ENCODE measurements around the gene IGBP1.
"Not testable (repeated sequence)": the region's sequence is repeated elsewhere in the genome, so short reads cannot be mapped to it uniquely, and the experiment has no call there.

The IGBP1 gene

DNA sequence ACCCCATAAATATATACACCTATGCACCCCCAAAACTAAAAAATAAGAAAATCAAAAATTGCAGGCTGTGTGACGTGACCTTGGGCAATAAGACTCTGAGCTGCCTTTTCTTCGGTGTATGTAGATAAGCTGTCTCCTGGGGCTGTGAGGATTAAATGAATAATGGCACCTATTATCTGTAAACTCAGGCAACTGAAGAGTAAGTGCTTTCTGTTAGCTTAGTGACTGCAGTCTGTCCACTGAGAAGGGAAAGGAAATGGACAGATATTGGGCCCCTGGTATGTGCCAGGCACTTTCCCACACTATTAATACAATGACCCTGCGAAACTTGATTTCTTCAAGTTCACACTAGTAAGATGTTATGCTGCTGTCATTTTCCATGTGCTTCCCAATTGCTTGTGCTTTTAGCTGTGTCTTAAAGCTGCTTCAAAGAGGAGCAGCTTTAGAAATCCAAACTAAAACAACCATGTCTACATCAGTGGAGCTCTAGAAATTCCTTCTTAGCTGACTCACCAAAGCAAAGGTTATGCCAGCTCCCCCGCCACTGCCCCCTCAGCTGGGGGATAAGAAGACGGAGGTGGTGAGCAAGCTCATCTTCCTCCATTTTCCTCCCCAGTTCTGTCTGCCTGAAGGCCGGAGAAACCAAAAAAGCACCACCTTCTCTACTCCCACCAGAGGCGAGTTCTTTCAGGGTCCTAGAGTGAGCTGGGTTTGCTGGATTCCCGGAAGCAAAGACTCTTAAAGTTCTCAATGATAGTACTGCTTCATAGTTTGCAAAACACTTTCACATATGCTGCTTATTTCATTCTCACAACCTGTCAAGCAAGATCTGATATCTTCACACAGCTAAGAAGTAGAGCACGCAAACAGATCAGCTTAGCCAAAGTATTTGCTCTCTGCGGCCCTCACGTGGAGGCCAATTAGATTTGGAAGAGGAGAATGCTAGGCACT lies 35.3 kb downstream of the IGBP1 start:
- DNase-seq = no peak

DNA sequence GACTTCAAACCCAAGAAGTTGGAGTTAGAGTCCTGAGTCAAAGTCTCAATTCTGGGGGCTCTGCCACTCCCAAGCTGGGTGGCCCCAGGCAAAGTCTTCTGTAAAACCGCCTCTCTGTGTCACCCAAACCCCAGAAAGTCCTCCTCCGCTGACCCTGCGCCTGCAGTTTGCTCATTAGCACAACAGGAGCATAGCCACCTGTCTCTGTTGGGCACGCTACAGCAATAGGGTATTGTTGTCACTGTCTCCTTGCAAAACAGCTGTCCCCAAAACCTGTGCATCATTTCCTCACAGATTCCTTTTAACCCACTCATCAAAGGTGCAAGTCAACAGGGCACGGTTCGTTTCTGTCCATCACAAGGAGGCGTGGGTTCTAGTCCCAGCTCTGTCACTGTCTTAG lies 36.0 kb downstream of the IGBP1 start:
- no peak for DNase-seq

DNA sequence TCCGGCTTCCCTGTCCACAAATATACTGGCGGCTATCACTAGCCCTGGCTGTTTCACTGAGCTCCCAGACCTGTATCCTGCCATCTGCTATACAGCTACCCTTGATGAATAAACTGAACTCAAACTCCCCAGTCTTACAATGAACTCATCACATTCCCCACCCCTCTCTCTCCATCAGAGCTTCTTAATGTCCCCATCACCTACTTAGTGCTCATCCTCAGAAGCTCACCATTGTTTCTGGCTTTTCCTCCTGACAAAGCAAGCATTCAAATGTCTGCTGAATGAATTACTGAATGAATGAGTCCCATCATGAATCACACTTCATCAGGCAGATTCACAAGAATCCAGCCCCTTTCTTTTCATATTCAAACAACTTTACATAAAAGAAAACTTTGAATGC lies 38.4 kb downstream of the IGBP1 start:
- no peak for DNase-seq

DNA sequence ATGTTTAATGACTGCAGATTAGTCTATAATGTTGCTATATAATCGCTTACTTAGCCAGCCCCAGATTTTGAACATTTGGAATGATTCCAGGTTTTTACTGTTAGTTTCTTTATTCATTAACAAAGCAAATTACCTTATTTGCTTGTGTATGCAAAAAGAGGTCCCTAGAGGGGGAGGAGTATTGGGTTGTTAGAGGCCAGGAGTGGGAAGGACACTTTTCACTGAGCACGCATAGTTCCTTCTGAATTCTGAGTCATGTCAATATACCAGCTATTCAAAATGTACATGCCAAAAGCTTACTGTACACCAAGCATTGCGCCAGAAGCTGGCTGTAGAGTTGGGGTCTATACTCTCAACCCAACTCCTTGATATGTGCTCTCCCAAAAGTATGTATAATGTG lies 39.0 kb downstream of the IGBP1 start:
- DNase-seq = no peak

DNA sequence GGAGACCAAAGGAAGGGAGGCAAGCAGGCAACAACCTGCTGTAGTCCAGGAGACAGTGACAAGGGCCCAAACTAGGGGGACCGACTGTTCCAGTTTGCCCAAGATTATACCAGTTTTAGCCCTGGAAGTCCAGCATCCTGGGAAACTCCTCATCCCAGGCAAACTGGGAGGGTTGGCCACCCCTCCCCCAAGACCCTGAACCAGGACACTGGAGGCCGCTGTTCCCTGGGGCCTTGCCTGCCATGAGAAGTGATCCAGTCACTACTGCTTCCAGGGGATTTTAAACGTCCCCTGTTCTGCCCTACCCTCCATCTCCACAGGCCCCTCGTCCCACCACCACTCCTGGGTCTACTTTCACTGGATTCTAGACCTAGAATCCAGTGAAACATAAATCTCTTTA lies 39.7 kb downstream of the IGBP1 start:
- DNase-seq = no peak

DNA sequence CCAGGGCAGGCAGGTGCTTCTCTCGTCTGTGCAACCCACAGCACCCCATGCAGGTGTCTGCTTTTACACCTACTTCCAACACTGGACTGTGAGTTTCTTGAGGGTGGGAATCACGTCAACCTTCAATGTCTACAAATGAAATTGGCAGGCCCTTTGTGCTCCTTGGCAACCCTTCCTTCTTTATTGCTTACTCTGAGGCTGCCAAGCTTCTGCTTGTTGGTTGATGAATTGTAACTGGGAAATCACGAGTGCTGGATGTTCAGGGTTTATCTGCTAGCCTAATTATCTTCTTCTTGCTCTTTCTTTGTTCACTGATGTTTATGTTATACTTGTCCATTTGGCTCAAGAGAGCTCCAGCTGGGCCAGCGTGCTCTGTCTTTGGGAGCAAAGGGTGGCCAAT lies 41.5 kb downstream of the IGBP1 start:
- no peak for DNase-seq

DNA sequence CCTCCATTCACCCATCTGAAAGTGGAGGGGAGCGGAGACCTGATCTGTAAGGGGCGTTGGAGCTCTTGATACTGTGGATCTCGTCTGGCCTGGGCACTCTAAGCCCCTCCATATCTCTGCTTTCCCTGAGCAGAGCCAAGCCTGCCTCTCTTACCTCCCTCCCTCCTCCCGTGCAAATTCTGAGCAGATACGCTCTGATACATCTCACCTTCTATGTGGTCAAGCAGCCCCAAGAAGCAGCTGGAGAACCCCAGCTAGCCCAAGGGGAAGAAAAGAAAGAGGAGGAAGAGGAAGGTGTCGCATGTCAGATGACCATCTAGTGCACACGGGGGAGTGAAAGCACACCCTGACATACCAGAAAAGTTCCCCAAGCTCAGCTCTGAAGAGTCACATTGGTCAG lies 42.1 kb downstream of the IGBP1 start:
- DNase-seq = no peak

DNA sequence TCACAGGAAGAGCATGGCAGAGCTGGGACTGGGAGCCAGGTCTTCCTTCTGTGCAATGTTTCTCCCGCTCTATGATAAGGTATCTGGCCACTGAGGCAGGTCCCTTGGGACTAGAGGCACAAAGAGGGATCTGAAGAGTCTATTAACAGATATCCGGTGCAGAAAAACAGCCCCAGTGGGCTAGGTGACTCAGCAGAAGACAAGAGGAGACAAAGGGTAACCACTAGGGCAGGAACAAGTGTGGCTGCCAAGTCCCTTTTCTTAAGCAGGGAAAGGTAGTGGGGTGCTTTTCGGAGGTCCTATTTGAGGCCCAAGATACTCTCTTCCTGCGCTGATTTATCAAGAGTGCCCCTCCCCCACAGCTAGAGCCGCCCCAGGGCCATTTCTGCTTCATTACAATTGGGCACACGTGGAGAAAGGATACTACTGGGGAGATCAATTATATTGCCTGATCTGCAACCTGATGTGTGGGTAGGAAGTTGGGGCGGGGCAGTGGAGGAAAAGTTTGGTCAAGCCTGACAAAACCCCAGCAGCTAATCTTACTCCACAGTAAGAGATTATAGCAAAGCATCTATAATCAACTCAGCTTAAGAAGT lies 43.8 kb downstream of the IGBP1 start, which contains the start of gene DGAT2L6:
Gene DGAT2L6 (plus strand): TSS at position 546 of the 596 bp plus-strand sequence. CDS start 100 bp downstream, outside the sequence.
- DNase-seq = no peak

DNA sequence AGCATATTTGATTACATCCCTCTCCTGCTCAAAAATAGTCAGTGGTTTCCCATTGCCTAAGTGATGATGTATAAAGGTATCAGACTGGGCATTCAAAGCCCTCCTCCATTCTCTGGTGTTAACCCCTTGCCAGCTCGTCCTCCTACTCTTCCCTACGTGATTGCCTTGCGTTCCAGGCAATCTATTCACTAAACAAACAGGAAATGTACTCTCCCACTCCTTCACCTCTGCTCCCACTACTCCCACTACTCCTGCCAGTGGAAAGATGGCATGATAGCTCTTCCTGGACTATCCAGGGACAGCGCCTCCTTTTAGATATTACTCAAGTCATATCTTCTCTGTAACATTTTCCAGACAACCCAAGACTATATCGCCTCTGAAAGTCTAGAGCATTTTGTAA lies 49.8 kb downstream of the IGBP1 start:
- no peak for DNase-seq

DNA sequence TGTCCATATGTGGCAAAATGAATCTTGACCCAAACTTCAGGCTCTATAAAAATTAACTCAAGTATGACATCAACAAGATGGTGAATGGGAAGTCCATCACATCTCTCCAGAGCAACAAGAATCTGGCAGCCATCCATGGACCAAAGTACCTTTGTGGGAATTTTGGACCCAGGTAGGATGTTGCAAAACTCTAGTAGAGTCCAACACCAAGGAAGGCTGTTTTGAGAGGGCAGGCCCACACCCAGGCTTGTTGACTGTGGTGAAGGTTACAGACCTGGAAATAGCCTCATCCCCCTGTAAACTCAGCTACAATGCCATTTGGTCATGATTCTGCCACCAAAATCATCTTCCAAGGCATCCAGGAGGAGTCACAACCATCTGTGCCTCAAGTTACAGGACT lies 57.0 kb downstream of the IGBP1 start:
- DNase-seq = no peak

DNA sequence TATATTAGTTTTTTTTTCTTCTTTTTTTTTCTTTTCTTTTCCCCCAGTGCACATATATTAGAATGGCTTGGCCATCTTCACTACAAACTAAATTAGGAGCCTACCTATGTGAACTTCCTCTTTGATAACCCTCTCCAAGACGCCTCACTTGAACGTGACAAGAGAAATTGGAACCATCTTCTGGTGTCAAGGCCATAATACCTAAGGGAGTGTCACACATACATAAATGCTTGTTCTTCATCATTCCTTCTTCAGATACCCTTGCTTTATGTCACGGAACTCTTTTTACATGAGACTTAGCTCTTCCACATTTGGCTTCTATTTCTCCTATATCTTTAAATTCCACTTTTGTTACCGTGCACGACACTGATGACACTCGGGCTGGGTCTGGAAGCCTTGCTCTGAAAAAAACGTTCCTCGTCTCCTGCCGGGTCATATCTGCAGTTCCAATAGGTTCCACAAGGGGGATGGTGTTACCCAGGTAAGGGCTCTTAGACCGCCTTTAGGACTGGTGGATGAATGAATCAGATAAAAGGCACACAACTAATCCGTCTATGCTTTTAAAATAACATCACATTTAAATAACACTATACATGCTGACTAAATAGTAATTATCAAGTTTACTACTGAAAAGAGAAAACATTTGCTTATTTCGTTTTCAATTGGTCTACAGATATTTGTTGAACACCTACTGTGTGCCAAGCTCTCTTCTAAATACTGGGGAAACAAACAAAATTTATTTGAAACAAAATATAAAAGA lies 63.9 kb downstream of the IGBP1 start:
- DNase-seq = peak; percentile 4 to 56

DNA sequence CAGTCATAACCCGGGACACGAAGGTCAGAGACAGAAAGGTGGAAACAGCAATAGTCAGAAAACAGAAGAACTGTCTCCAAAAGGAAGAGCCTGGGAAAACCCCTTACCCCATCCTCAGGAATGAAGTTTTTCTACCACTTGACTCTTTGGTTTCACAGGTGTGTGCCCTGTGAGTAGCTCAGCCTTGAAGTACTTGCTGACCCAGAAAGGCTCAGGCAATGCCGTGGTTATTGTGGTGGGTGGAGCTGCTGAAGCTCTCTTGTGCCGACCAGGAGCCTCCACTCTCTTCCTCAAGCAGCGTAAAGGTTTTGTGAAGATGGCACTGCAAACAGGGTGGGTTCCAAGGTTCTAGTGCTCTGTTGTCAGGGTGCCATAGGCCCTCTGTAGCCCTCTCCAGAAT lies 68.5 kb downstream of the IGBP1 start:
- no peak for DNase-seq

DNA sequence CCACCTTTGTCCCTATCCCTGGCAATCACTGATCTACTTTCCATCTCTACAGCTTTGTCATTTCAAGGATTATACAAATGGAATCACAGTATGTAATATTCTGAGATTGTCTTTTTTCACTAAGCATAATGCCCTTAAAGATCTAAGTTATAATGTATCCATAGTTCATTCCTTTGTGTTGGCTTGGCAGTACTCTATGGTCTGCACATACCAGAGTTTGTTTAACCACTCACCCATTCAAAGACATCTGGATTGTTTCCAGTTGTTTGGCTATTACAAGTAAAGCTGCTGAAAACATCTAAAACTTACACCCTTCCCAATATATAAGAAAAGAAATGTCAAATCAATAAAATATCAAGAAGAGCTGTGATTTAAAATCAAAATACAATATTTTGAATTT lies 75.2 kb downstream of the IGBP1 start:
- DNase-seq = no peak

DNA sequence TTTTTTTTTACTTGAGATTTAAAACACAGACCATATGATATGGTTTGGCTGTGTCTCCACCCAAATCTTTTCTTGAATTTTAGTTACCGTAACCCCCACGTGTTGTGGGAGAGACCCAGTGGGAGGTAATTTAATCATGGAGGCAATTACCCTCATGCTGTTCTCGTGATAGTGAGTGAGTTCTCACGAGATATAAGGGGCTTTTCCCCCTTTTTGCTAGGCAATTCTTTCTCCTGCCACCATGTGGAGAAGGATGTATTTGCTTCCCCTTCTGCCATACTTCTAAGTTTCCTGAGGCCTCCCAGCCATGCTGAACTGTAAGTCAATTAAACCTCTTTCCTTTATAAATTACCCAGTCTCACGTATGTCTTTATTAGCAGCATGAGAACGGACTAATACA lies 76.3 kb downstream of the IGBP1 start:
- DNase-seq = not testable (repeated sequence)
